T-helper 1 cell (primary cell): ENCODE results near the gene KRT82.
"Not testable (repeated sequence)": the region's sequence is repeated elsewhere in the genome, so short reads cannot be mapped to it uniquely, and the experiment has no call there.

Source experiments
- DNase-seq, 5 donors: peaks; one replicate each; pipeline ENCODE4 v3.0.0-alpha.2; 2012 to 2020

Gene KRT82

DNA sequence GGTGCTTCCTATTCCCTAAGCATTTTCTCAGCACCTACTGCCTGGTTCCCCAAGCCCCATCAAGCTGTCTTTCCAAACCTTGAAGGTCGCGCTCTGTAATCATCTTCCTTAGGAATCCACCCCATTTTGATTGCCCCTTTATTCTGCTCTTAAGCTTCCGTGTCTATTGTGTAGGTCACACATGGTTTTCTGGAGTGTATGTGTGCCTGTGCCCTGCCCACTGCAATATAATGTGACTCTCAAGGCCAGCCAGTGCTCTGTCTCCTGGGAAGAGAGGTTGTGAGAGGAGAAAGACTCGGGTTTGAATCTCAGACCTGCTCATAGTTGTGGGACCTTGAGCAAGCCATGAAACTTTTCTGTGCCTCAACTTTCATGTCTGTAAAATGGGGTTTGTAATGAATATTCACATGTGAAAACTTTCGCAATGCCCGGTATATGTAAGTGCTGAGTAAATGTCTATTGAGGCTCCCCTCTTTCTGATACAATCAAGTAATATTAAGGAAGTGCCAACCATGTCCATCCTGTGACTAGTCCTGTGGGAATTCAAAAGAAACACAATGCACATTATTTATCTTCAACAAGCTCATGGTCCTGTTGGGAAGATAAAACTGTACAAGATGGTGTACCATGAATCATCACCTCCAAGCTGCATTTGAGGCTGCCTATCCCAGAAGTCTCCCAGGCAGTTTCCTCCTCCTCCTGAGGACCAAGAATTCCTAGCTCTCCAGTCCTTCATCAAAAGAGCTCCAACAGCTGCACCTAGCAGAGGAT lies 28.8 kb upstream of the KRT82 start:
- no peak for DNase-seq

DNA sequence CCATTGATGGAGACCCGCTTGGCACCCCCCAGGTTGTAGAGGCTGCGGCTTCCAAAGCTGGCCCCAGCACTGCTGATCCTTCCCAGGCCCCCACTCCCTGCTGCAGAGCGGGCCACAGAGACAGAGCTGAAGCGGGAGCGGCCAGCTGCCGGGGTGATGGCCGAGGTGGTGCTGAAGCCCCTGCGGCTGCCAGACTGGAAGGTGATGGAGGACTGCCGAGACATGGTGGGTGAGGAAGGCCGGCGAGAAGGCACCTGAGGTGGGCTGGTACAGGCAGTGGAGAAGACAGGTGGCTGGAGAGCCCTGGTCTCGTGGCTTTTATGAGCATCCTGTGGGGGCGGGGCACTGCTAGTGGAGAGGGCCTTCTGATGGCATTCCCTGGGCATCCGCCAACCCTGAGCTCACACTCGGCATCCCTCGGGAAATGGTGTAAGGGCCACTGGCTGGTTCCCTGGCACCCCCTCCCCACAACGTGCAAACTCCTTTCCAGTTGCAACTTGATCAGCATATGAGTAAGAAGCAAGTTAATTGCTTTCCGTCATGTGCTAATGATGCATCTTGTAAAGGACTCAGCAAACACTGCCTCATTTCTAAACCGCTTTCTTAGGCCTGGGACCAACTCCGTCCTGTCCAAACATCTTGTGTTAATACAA lies 28.1 kb upstream of the KRT82 start, which contains the start of gene KRT75:
KRT75 (minus strand) TSS at position 291 of the 653 bp plus-strand sequence; CDS start at position 224, 67 bp downstream.
- no peak for DNase-seq

- DNase-seq = no peak
These were observed 27.5 kb upstream of the KRT82 start for GRCh38 chr12:52433501-52434080.

- DNase-seq = no peak
These were observed 26.5 kb upstream of the KRT82 start for GRCh38 chr12:52432559-52433207.

DNA sequence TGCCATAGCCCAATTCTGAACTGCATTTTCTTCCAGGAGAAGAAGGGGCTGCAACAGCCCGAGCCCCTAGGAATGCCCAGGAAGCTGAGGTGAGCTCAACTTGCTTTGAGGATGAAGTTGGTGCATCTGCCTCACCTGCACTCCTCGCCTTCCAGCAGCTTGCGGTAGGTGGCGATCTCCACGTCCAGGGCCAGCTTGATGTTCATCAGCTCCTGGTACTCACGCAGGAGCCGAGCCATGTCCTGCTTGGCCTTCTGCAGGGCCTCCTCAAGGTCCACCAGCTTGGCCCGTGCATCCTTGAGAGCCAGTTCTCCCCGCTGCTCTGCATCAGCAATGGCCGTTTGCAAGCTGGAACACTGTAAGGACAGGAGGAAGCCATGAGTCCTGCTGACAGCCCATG lies 22.0 kb upstream of the KRT82 start:
- no peak for DNase-seq

GRCh38 chr12:52427083-52427482 lies 20.9 kb upstream of the KRT82 start:
- DNase-seq = no peak

DNA sequence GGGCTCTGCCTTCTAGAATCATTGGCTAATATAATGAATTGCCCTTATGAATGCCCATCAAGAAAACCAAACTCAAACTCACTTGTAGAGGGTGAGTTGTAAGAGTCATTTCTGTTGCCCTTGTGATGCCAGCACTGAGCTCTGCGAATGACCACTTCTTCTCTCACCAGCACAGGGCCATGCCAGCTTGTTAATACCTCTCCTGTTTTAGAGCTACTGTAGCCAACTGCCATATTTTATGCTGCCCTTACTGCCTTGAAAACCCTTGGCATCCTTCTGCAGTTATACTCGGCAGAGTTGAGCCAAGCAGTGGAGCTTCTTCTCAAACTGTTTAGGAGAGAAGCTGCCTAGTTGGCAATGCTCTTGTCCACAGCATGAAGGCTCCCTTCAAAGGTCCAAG lies 19.9 kb upstream of the KRT82 start:
- no peak for DNase-seq

DNA sequence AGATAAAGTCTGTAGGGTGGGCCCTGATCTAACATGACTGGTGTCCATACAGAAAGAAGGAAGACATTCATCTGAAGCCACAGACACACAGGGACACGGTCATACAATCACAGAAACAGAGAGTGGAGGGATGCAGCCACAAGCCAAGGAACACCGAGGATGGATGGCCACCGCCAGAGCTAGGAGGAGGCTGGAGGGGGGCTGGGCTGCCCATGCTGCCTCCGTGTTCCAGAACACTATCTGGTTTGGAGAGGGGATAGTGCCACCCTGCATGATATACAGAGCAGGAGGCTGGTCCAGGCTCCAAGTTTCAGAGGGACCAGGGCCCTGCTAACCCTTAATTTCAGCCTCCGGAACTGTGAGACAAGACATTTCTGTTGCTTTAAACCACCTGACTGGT lies 19.3 kb upstream of the KRT82 start:
- no peak for DNase-seq

- DNase-seq = no peak
These were observed 17.7 kb upstream of the KRT82 start for GRCh38 chr12:52423661-52424500.

GRCh38 chr12:52423035-52423434 lies 16.9 kb upstream of the KRT82 start:
- no peak for DNase-seq

DNA sequence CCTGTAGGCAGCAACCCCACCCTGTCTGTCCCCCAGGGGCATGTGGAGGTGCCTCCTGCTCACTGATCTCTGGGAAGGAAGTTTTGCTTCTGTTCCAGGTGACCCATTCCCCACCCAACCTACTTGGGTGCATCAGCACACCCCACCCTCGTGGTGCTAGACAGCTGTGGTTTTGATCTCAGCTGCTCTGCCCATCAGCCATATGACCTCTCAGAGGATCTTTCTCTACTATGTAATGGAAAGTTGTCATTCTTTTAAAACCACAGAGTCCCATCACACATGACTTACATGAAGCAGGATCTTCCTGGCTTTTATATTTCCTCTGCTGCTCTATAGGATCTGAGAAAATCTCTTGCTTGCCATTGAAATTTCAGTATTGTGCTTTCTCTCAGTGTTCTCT lies 13.5 kb upstream of the KRT82 start:
- DNase-seq = no peak

GRCh38 chr12:52418576-52419110 lies 12.5 kb upstream of the KRT82 start:
- no peak for DNase-seq

- DNase-seq = no peak
These were observed 11.6 kb upstream of the KRT82 start for GRCh38 chr12:52417740-52418139.

DNA sequence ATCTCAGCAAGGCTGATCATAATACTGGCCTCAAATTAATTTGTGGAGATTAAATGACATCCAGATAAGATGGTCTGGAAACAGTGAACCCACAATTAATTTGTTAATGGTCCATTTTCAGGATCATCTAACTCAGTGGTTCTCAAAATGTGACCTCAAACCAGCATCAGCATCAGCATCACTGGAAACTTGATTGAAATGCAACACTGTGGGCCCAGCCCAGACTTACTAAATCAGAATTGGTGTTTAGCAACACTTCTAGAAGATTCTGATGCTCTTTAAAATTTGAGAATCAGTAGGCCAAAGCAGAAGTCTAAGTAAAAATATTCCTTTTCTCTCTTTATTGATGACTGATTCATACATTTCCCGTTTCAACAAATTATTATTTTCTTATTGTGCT lies 10.7 kb upstream of the KRT82 start:
- DNase-seq = no peak

GRCh38 chr12:52415870-52416750 lies 10.0 kb upstream of the KRT82 start:
- no peak for DNase-seq

DNA sequence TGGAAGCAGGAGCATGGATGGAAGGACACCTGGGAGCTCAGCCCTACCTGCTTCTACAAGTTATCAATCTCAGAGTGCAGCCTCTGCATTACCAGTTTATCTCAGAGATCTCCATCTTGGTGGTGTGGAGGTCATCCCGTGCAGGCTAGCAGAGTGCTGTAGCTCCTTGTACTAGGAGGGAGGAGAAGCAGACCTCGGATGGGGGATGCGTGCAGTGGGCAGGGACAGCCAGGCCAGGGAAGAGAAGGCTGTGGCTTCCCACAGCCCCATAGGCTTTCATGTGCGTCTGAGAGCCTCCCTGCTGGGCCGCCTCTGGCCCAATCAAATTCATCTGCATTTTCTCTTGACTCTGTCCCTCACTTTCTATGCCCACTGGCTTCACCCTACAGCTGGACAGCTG lies 8.8 kb upstream of the KRT82 start:
- no peak for DNase-seq

DNA sequence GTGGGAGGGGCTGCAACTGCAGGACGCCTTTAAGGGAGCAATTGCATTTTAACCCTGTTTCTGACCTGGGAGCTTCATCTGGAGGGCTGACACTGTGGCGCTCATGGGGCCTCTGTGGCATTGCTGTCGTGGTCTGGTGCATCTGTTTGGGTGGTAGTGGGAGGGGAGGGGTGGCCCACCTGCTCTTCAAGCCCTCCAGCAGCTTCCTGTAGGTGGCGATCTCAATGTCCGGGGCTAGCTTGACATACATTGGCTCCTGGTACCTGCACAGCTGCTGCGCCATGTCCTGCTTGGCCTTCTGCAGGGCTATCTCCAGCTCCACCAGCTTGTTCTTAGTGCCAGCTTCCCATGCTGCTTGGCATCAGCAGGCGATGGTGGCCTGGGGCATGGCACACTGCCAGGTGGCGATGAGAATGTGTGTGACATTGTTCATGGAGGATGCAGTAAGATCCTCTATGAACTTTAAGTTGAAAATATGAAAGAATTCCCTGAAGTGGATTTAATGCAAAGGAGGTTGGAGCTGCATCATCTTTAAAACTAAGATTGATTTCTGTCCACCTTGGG lies 7.7 kb upstream of the KRT82 start:
- no peak for DNase-seq

- no peak for DNase-seq
These were observed 7.1 kb upstream of the KRT82 start for GRCh38 chr12:52413202-52413601.

- no peak for DNase-seq
These were observed 5.7 kb upstream of the KRT82 start for GRCh38 chr12:52411815-52412214.

GRCh38 chr12:52410589-52411248 lies 4.6 kb upstream of the KRT82 start:
- DNase-seq = not testable (repeated sequence)
